SK-N-SH (cell line): ENCODE measurements around the gene TEX35.

Experiments used
- CTCF ChIP-seq: fragments of 200-600 bp; sonication (generic); IDR thresholded peaks from 2 replicates; pipeline ENCODE4 v1.6.1; 2017; ENCODE audit warnings: antibody characterized with exemption, mild to moderate bottlenecking, moderate library complexity
- JUND ChIP-seq: IDR thresholded peaks from 2 replicates; pipeline ENCODE4 v1.4.0; 2012
- POLR2AphosphoS5 ChIP-seq: IDR thresholded peaks from 2 replicates; pipeline ENCODE4 v1.6.1; 2012; ENCODE audit warnings: low read depth, low read length
- RFX5 ChIP-seq: IDR thresholded peaks from 2 replicates; pipeline ENCODE4 v1.6.1; 2012; ENCODE audit warnings: mild to moderate bottlenecking, improper control_type of control experiment, low read length
- SMC3 ChIP-seq: IDR thresholded peaks from 2 replicates; pipeline ENCODE4 v1.6.1; 2012; ENCODE audit warnings: low read depth, low read length, improper control_type of control experiment
- TEAD4 ChIP-seq: IDR thresholded peaks from 2 replicates; pipeline ENCODE4 v1.4.0; 2012; ENCODE audit warnings: mild to moderate bottlenecking, borderline replicate concordance; ENCODE audit not compliant: insufficient read depth

DNA sequence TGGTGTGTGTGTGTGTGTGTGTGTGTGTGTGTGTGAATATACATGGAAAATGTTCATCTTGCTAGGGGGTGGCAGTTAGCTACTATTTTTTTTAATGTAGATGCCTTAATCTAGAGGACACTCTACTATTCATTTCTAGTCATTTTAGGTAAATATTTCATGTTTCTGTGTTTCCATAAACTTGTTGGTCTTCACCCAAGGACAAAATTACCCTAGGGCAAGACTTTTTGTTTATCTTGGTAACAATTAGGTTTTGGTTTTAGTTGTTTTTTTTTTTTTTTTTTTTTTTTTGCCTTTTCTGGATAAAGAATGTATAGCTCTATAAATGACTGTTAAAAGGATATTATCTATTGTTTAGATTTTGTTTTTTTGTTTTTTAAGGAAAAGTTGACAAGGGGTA is 48.3 kb upstream of the TEX35 start:
- TF ChIP-seq TEAD4, result no peak
- TF ChIP-seq POLR2AphosphoS5, result no peak
- no peak for TF ChIP-seq JUND
- TF ChIP-seq CTCF, result no peak
- no peak for TF ChIP-seq SMC3
- no peak for TF ChIP-seq RFX5
